GM20431 (cell line): ENCODE results near the gene SPATA6L.

Experiments
- in situ Hi-C: fragments of 300-500 bp; cut with MseI, MboI; formaldehyde crosslinking; loops from one replicate; pipeline ENCODE4 v1.15.0; 2020; ENCODE audit warnings: low sequenced_read_pairs; ENCODE audit not compliant: unreplicated experiment

Gene SPATA6L

GRCh38 chr9:4559261-4560182 lies 106.8 kb downstream of the SPATA6L start:
- in situ Hi-C loops = no loop called here

- in situ Hi-C loops = no loop called here
These were observed 107.8 kb downstream of the SPATA6L start for GRCh38 chr9:4558371-4558998.

GRCh38 chr9:4555236-4555635 lies 111.0 kb downstream of the SPATA6L start:
- in situ Hi-C loops = no loop called here

- in situ Hi-C loops = no loop called here
These were observed 112.3 kb downstream of the SPATA6L start for GRCh38 chr9:4553951-4554381.

- in situ Hi-C loops = no loop called here
These were observed 115.3 kb downstream of the SPATA6L start for GRCh38 chr9:4550777-4551484.

GRCh38 chr9:4549751-4550295 lies 116.5 kb downstream of the SPATA6L start:
- in situ Hi-C loops = no loop called here

- in situ Hi-C loops = no loop called here
These were observed 117.2 kb downstream of the SPATA6L start for GRCh38 chr9:4548811-4549725.
